Measurements from ENCODE around the gene HDLBP.

DNA sequence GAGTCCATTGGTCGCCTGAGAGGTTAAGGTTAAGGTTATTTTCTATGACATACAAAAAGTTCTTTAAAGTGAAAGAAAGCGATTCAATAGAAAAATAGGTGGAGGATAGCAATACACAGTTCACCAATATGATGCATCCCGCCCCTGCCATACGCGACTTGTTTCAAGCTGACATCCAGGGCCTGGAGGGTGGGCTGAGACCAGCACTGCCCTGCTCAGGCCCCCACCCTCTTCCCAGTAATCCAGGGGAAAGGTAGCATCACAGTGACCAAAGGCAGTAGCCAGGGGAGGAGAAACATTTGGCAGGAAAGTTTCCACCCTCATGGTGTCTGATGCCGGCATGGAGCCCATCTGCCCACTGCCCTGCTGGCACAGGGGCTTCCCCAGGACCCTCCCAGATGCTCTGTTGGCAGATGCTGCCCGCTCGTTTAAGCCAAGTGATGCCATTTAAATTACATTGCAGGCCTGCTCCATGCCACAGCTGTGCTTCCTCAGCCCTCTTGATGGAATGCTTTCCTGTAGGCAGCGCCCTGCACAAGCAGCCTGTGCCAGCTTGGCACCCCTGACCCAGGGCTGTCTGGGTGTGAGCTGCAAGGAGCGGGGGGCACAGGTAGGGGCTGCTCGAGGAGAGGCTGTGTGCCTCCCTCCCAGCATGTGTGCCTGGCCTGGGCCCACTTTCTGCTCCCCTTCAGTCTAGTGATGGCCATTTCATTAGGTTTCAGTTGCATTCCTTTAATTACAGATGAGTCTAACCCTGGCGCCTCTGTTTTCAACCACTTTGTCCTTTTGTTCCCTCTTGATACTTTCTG, 137.7 kb downstream of the HDLBP start:
- TF ChIP-seq, protein P1, sequence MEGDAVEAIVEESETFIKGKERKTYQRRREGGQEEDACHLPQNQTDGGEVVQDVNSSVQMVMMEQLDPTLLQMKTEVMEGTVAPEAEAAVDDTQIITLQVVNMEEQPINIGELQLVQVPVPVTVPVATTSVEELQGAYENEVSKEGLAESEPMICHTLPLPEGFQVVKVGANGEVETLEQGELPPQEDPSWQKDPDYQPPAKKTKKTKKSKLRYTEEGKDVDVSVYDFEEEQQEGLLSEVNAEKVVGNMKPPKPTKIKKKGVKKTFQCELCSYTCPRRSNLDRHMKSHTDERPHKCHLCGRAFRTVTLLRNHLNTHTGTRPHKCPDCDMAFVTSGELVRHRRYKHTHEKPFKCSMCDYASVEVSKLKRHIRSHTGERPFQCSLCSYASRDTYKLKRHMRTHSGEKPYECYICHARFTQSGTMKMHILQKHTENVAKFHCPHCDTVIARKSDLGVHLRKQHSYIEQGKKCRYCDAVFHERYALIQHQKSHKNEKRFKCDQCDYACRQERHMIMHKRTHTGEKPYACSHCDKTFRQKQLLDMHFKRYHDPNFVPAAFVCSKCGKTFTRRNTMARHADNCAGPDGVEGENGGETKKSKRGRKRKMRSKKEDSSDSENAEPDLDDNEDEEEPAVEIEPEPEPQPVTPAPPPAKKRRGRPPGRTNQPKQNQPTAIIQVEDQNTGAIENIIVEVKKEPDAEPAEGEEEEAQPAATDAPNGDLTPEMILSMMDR (IDR thresholded peaks at IDR 0.05; ENCODE audit: insufficient read depth, low read depth, low read length), result no peak
- TF ChIP-seq EZH2 (IDR thresholded peaks at IDR 0.05; ENCODE audit: insufficient read depth, low read length), result no peak

Measured in astrocyte (in vitro differentiated cells and primary cell).